HEK293 (cell line): ENCODE measurements around the gene ALG1.

Experiments used
- CTCF ChIA-PET: fragments of 350-600 bp; formaldehyde crosslinking; extraction: SDS; loops from one replicate; lab custom pipeline; 2021; ENCODE audit warnings: antibody characterized with exemption; lab: Yijun Ruan, JAX
- POLR2A ChIA-PET: fragments of 300-600 bp; formaldehyde crosslinking; extraction: SDS; loops from one replicate; lab custom pipeline; 2020; ENCODE audit warnings: antibody characterized with exemption, inconsistent platforms; lab: Yijun Ruan, JAX
- H3K27ac ChIP-seq: fragments of 200-500 bp; sonication (Bioruptor generic); 2 replicates; pipeline ENCODE4 v1.5.1; 2014; ENCODE audit warnings: low read depth, low read length, control low read depth, inconsistent platforms; ENCODE audit errors: extremely low read depth
- H3K36me3 ChIP-seq, 2 experiments: fragments of 200-500 bp in 1 of 2; sonication (Bioruptor generic) in 1 of 2; 1 replicate in 1 of 2; 2 replicates in 1 of 2; pipeline ENCODE4 v1.5.1; 2014 to 2017; ENCODE audit warnings: inconsistent platforms in 2 of 2, low read length in 2 of 2; ENCODE audit not compliant: control insufficient read depth in 2 of 2, insufficient read depth in 1 of 2
- H3K4me1 ChIP-seq: fragments of 200-500 bp; sonication (Bioruptor generic); 2 replicates; pipeline ENCODE4 v1.5.1; 2014; ENCODE audit warnings: mild to moderate bottlenecking, low read length, inconsistent platforms; ENCODE audit not compliant: control insufficient read depth, insufficient read depth
- H3K4me3 ChIP-seq: 2 replicates; pipeline ENCODE4 v1.5.1; 2011; ENCODE audit warnings: low read depth, mild to moderate bottlenecking, control low read depth, low read length, moderate library complexity
- H3K9me3 ChIP-seq: fragments of 200-500 bp; sonication (Bioruptor generic); 2 replicates; pipeline ENCODE4 v1.5.1; 2014; ENCODE audit warnings: low read depth, low read length, inconsistent platforms; ENCODE audit not compliant: control insufficient read depth, insufficient read depth
- CTCF ChIP-seq: fragments of 450-650 bp; formaldehyde crosslinking; IDR thresholded peaks from 2 replicates; pipeline ENCODE4 v1.5.1; 2016; ENCODE audit warnings: missing biosample characterization, missing genetic modification characterization
- PRDM10 ChIP-seq: fragments of 450-650 bp; formaldehyde crosslinking; IDR thresholded peaks from 2 replicates; pipeline ENCODE4 v1.5.1; 2016; ENCODE audit warnings: missing biosample characterization, missing genetic modification characterization
- PRDM2 ChIP-seq: fragments of 450-650 bp; formaldehyde crosslinking; IDR thresholded peaks from 2 replicates; pipeline ENCODE4 v1.5.1; 2016; ENCODE audit warnings: missing biosample characterization, missing genetic modification characterization, borderline replicate concordance
- ZIC2 ChIP-seq: fragments of 450-650 bp; formaldehyde crosslinking; IDR thresholded peaks from 2 replicates; pipeline ENCODE4 v1.5.1; 2016; ENCODE audit warnings: missing biosample characterization, missing genetic modification characterization
- ZNF138 ChIP-seq: fragments of 450-650 bp; formaldehyde crosslinking; IDR thresholded peaks from 2 replicates; pipeline ENCODE4 v1.5.1; 2016; ENCODE audit warnings: missing biosample characterization, missing genetic modification characterization, borderline replicate concordance
- ZNF202 ChIP-seq: fragments of 450-650 bp; formaldehyde crosslinking; IDR thresholded peaks from 2 replicates; pipeline ENCODE4 v1.5.1; 2016; ENCODE audit warnings: missing biosample characterization, missing genetic modification characterization, borderline replicate concordance
- ZNF274 ChIP-seq, 2 experiments: fragments of 200-500 bp in 1 of 2; fragments of 450-650 bp in 1 of 2; sonication (Bioruptor generic) in 1 of 2; formaldehyde crosslinking in 1 of 2; IDR thresholded peaks; 2 replicates each; pipeline versions ENCODE4 v1.5.1 to v1.6.1; 2014 to 2016; ENCODE audit warnings: borderline replicate concordance in 1 of 2, inconsistent platforms in 1 of 2, low read length in 1 of 2, missing biosample characterization in 1 of 2, missing genetic modification characterization in 1 of 2
- ZNF404 ChIP-seq: fragments of 450-650 bp; formaldehyde crosslinking; IDR thresholded peaks from 2 replicates; pipeline ENCODE4 v1.5.1; 2017; ENCODE audit warnings: missing biosample characterization, missing genetic modification characterization
- ZNF433 ChIP-seq: fragments of 450-650 bp; formaldehyde crosslinking; IDR thresholded peaks from 2 replicates; pipeline ENCODE4 v1.5.1; 2016; ENCODE audit warnings: missing biosample characterization, missing genetic modification characterization, low read depth
- ZNF514 ChIP-seq: fragments of 450-650 bp; formaldehyde crosslinking; IDR thresholded peaks from 2 replicates; pipeline ENCODE4 v1.5.1; 2016; ENCODE audit warnings: missing biosample characterization, missing genetic modification characterization
- ZNF549 ChIP-seq: fragments of 450-650 bp; IDR thresholded peaks from 2 replicates; pipeline ENCODE4 v1.5.1; 2018; ENCODE audit warnings: missing biosample characterization, missing genetic modification characterization, mild to moderate bottlenecking, inconsistent platforms, moderate library complexity
- ZNF629 ChIP-seq: fragments of 450-650 bp; formaldehyde crosslinking; IDR thresholded peaks from 2 replicates; pipeline ENCODE4 v1.5.1; 2017; ENCODE audit warnings: missing biosample characterization, missing genetic modification characterization
- ZNF645 ChIP-seq: fragments of 450-650 bp; formaldehyde crosslinking; IDR thresholded peaks from 2 replicates; pipeline ENCODE4; 2016; ENCODE audit warnings: missing biosample characterization, missing genetic modification characterization
- ZNF692 ChIP-seq: fragments of 450-650 bp; formaldehyde crosslinking; IDR thresholded peaks from 2 replicates; pipeline ENCODE4 v1.5.1; 2016; ENCODE audit warnings: missing biosample characterization, missing genetic modification characterization
- ZNF777 ChIP-seq: fragments of 450-650 bp; formaldehyde crosslinking; IDR thresholded peaks from 2 replicates; pipeline ENCODE4 v1.5.1; 2017; ENCODE audit warnings: missing biosample characterization, missing genetic modification characterization, borderline replicate concordance
- ZNF837 ChIP-seq: fragments of 450-650 bp; formaldehyde crosslinking; IDR thresholded peaks from 2 replicates; pipeline ENCODE4 v1.5.1; 2016; ENCODE audit warnings: missing biosample characterization, missing genetic modification characterization
- ZNF843 ChIP-seq: fragments of 450-650 bp; formaldehyde crosslinking; IDR thresholded peaks from 2 replicates; pipeline ENCODE4 v1.5.1; 2016; ENCODE audit warnings: missing biosample characterization, missing genetic modification characterization

The ALG1 gene

GRCh38 chr16:5069854-5070253, 1.8 kb upstream of the ALG1 start:
- Histone ChIP-seq H3K4me3 (no peak overlapping the region), H3K9me3 (no peaks in the 10 kb centered on the region), H3K4me1 (peaks cover 12% of the 10 kb centered on the region), H3K36me3 (peaks cover 0 to 12% of the 10 kb centered on the region in 2 experiments; a peak in 1 of 3 replicates), H3K27ac (no peak overlapping the region)
- POLR2A ChIA-PET, result no interaction called here
- no peak for TF ChIP-seq ZNF629 (tag by site-specific recombination)
- TF ChIP-seq ZNF645, result no peak
- no peak for TF ChIP-seq ZIC2
- no peak for TF ChIP-seq ZNF692 (tag by site-specific recombination)
- no peak for TF ChIP-seq PRDM10 (tag by site-specific recombination)
- TF ChIP-seq ZNF777 (tag by site-specific recombination), result no peak
- TF ChIP-seq PRDM2 (tag by site-specific recombination), result no peak
- TF ChIP-seq ZNF433, result no peak
- TF ChIP-seq ZNF514, result no peak
- no peak for TF ChIP-seq ZNF138 (tag by site-specific recombination)
- no peak for TF ChIP-seq ZNF404 (tag by site-specific recombination)
- TF ChIP-seq CTCF, result no peak
- no peak for TF ChIP-seq ZNF843 (tag by site-specific recombination)
- TF ChIP-seq ZNF549, result no peak
- no peak for TF ChIP-seq ZNF837
- TF ChIP-seq ZNF202 (tag by site-specific recombination), result no peak
- TF ChIP-seq ZNF274 (IDR thresholded peaks at IDR 0.05; ENCODE audit: low read length), result no peak
- TF ChIP-seq ZNF274 (tag by site-specific recombination; IDR thresholded peaks at IDR 0.05; ENCODE audit: borderline replicate concordance), result no peak
- CTCF ChIA-PET, result no interaction called here
